ENCODE results near the gene GMPPA.

GMPPA gene

GRCh38 chr2:219531639-219532377 is 33.1 kb downstream of the GMPPA start:
- H3K4me3 Mint-ChIP-seq, result no peak overlapping the region

GRCh38 chr2:219532378-219532649 is 33.6 kb downstream of the GMPPA start:
- peaks cover 55% of the 10 kb centered on the region for H3K27me3 Mint-ChIP-seq
- DNase-seq, result no peak
- no peaks in the 10 kb centered on the region for H3K4me1 Mint-ChIP-seq
- no peaks in the 10 kb centered on the region for H3K36me3 Mint-ChIP-seq
- CTCF ChIA-PET, result interaction anchor here (0.7 to 10.9 kb wide), 4 partner anchors 9 to 130 kb away, joined by 4 to 131 read pairs (median 96); a partner anchor contains a TSS
- H3K27ac Mint-ChIP-seq, result no peak overlapping the region
- no peaks in the 10 kb centered on the region for H3K9me3 Mint-ChIP-seq
- no peak overlapping the region for H3K4me3 Mint-ChIP-seq

More at GRCh38 chr2:219531639-219532377, 33.1 kb downstream of the GMPPA start:
- CTCF ChIA-PET, result interaction anchor here (0.7 to 10.9 kb wide), 8 partner anchors 9 to 129 kb away, joined by 3 to 131 read pairs (median 15); a partner anchor contains a TSS
- no peak for DNase-seq
- H3K36me3 Mint-ChIP-seq, result no peaks in the 10 kb centered on the region
- H3K9me3 Mint-ChIP-seq, result no peaks in the 10 kb centered on the region
- no peaks in the 10 kb centered on the region for H3K4me1 Mint-ChIP-seq
- H3K27me3 Mint-ChIP-seq, result peaks cover 57% of the 10 kb centered on the region
- no peak overlapping the region for H3K27ac Mint-ChIP-seq

GRCh38 chr2:219533930-219534661 is 35.4 kb downstream of the GMPPA start:
- peaks cover 37% of the 10 kb centered on the region for H3K27me3 Mint-ChIP-seq
- CTCF ChIA-PET, result interaction anchor here (0.8 to 10.9 kb wide), 5 partner anchors 38 to 132 kb away, joined by 3 to 126 read pairs (median 5); a partner anchor contains a TSS
- H3K27ac Mint-ChIP-seq, result no peak overlapping the region
- peaks cover 2% of the 10 kb centered on the region for H3K36me3 Mint-ChIP-seq
- H3K4me1 Mint-ChIP-seq, result no peaks in the 10 kb centered on the region
- DNase-seq, result no peak
- H3K4me3 Mint-ChIP-seq, result no peak overlapping the region
- no peaks in the 10 kb centered on the region for H3K9me3 Mint-ChIP-seq

- no peak overlapping the region for H3K27ac Mint-ChIP-seq
- peaks cover 4% of the 10 kb centered on the region for H3K36me3 Mint-ChIP-seq
- H3K4me1 Mint-ChIP-seq, result peaks cover 1% of the 10 kb centered on the region
- H3K27me3 Mint-ChIP-seq, result peaks cover 15% of the 10 kb centered on the region
- no peak for DNase-seq
- no peaks in the 10 kb centered on the region for H3K9me3 Mint-ChIP-seq
- H3K4me3 Mint-ChIP-seq, result no peak overlapping the region
- CTCF ChIA-PET, result no interaction called here
These were observed 37.7 kb downstream of the GMPPA start for GRCh38 chr2:219536425-219536824.

- no peak overlapping the region for H3K27ac Mint-ChIP-seq
- H3K4me3 Mint-ChIP-seq, result no peak overlapping the region
- no peaks in the 10 kb centered on the region for H3K9me3 Mint-ChIP-seq
- peaks cover 4% of the 10 kb centered on the region for H3K4me1 Mint-ChIP-seq
- no peak for DNase-seq
- peaks cover 4% of the 10 kb centered on the region for H3K36me3 Mint-ChIP-seq
- CTCF ChIA-PET, result no interaction called here
- H3K27me3 Mint-ChIP-seq, result peaks cover 10% of the 10 kb centered on the region
These were observed 38.3 kb downstream of the GMPPA start for GRCh38 chr2:219536967-219537366.

GRCh38 chr2:219537657-219538488 is 39.2 kb downstream of the GMPPA start:
- Mint-ChIP-seq H3K4me3 (no peak overlapping the region), H3K9me3 (no peaks in the 10 kb centered on the region), H3K27me3 (peaks cover 8% of the 10 kb centered on the region), H3K27ac (no peak overlapping the region), H3K36me3 (peaks cover 4% of the 10 kb centered on the region), H3K4me1 (peaks cover 13% of the 10 kb centered on the region)
- no peak for DNase-seq
- CTCF ChIA-PET, result interaction anchor here (0.6 to 1.2 kb wide), 2 partner anchors 10 to 105 kb away, joined by 3 read pairs; no protein-coding TSS in a partner anchor

- peaks cover 5% of the 10 kb centered on the region for H3K27me3 Mint-ChIP-seq
- H3K4me1 Mint-ChIP-seq, result peaks cover 14% of the 10 kb centered on the region
- H3K36me3 Mint-ChIP-seq, result peaks cover 4% of the 10 kb centered on the region
- no peak overlapping the region for H3K4me3 Mint-ChIP-seq
- no peak for DNase-seq
- H3K9me3 Mint-ChIP-seq, result no peaks in the 10 kb centered on the region
- H3K27ac Mint-ChIP-seq, result no peak overlapping the region
- CTCF ChIA-PET, result interaction anchor here (1.2 to 3.9 kb wide), 5 partner anchors 10 to 150 kb away, joined by 3 to 35 read pairs (median 8); a partner anchor contains a TSS
These were observed 39.8 kb downstream of the GMPPA start for GRCh38 chr2:219538504-219538951.

GRCh38 chr2:219538956-219539788 is 40.5 kb downstream of the GMPPA start:
- CTCF ChIA-PET, result interaction anchor here (1.1 to 3.9 kb wide), 8 partner anchors 9 to 163 kb away, joined by 3 to 72 read pairs (median 12); a partner anchor contains a TSS
- Mint-ChIP-seq H3K9me3 (no peaks in the 10 kb centered on the region), H3K27me3 (peaks cover 11% of the 10 kb centered on the region)

GRCh38 chr2:219539926-219540678 is 41.4 kb downstream of the GMPPA start:
- Mint-ChIP-seq H3K27me3 (peaks cover 20% of the 10 kb centered on the region), H3K36me3 (peaks cover 4% of the 10 kb centered on the region), H3K27ac (no peak overlapping the region), H3K4me3 (no peak overlapping the region), H3K4me1 (peaks cover 23% of the 10 kb centered on the region), H3K9me3 (no peaks in the 10 kb centered on the region)
- CTCF ChIA-PET, result interaction anchor here (0.7 to 3.9 kb wide), 26 partner anchors 8 to 162 kb away, joined by 3 to 72 read pairs (median 4); partner anchors contain the start of gene STK11IP
- DNase-seq, result no peak

More at GRCh38 chr2:219538956-219539788, 40.5 kb downstream of the GMPPA start:
- peaks cover 15% of the 10 kb centered on the region for H3K4me1 Mint-ChIP-seq
- peaks cover 4% of the 10 kb centered on the region for H3K36me3 Mint-ChIP-seq
- DNase-seq, result no peak
- H3K4me3 Mint-ChIP-seq, result no peak overlapping the region
- H3K27ac Mint-ChIP-seq, result no peak overlapping the region

GRCh38 chr2:219540784-219541504 is 42.3 kb downstream of the GMPPA start:
- Mint-ChIP-seq H3K4me1 (peaks cover 23% of the 10 kb centered on the region), H3K4me3 (peak overlapping the region; percentile 28), H3K36me3 (peaks cover 4% of the 10 kb centered on the region), H3K27me3 (peaks cover 29% of the 10 kb centered on the region), H3K9me3 (no peaks in the 10 kb centered on the region), H3K27ac (no peak overlapping the region)
- CTCF ChIA-PET, result interaction anchor here (0.6 to 3.9 kb wide), 38 partner anchors 9 to 162 kb away, joined by 3 to 72 read pairs (median 4); partner anchors contain the start of gene STK11IP
- no peak for DNase-seq

- no peaks in the 10 kb centered on the region for H3K9me3 Mint-ChIP-seq
- H3K36me3 Mint-ChIP-seq, result peaks cover 4% of the 10 kb centered on the region
- H3K4me1 Mint-ChIP-seq, result peaks cover 23% of the 10 kb centered on the region
- peak overlapping the region; percentile 7 for H3K27ac Mint-ChIP-seq
- H3K4me3 Mint-ChIP-seq, result peak overlapping the region; percentile 73
- DNase-seq, result peak; percentile 90
- CTCF ChIA-PET, result interaction anchor here (0.6 to 3.9 kb wide), 42 partner anchors 9 to 162 kb away, joined by 3 to 72 read pairs (median 4); partner anchors contain the start of gene STK11IP
- H3K27me3 Mint-ChIP-seq, result peaks cover 35% of the 10 kb centered on the region
These were observed 43.0 kb downstream of the GMPPA start for GRCh38 chr2:219541611-219542180.

All from activated naive CD4-positive, alpha-beta T cell treated with anti-CD3 and anti-CD28 coated beads, Interleukin-2, amount 10 ng/mL, durations not matched to agents 7 days and 5 days (primary cell).